Lower lobe of right lung (tissue), 2 donors: Measurements from ENCODE around the gene ARHGEF28. TPM values are rescaled to one million over a fixed set of nuclear protein-coding genes. Genes with fewer than 3 reads are reported as not detected.

Experiments used
- ATAC-seq, 2 donors: fragments of 200-7000 bp; cut with Tn5 transposase; one replicate each; pipeline ENCODE4 v1.9.1; 2020 to 2022; ENCODE audit warnings: mild to moderate bottlenecking in 2 of 2, moderate library complexity in 2 of 2
- DNase-seq: peaks from one replicate; pipeline ENCODE4 v3.0.0-alpha.2; 2020
- H3K27ac ChIP-seq: fragments of 200-600 bp; one replicate; pipeline ENCODE4 v1.8.0; 2022
- H3K27me3 ChIP-seq: fragments of 200-600 bp; one replicate; pipeline ENCODE4 v1.8.0; 2022; ENCODE audit warnings: low read depth
- H3K36me3 ChIP-seq: fragments of 200-600 bp; one replicate; pipeline ENCODE4 v1.8.0; 2022; ENCODE audit warnings: mild to moderate bottlenecking
- H3K4me1 ChIP-seq: fragments of 200-600 bp; one replicate; pipeline ENCODE4 v1.8.0; 2022
- H3K4me3 ChIP-seq: fragments of 200-600 bp; one replicate; pipeline ENCODE4 v1.8.0; 2022; ENCODE audit warnings: mild to moderate bottlenecking
- H3K9me3 ChIP-seq: fragments of 200-600 bp; one replicate; pipeline ENCODE4 v1.8.0; 2022
- intact Hi-C: fragments of 100-400 bp; cut with DNase I; formaldehyde crosslinking; loops from one replicate; pipeline ENCODE4 v1.11.0; 2022
- total RNA-seq: library from RNA; stranded (reverse); fragmentation: NEBNext Ultra II Directional; extraction: Animal tissue kit (Norgen Biotek cat#: 25700); gene quantifications from one replicate; pipeline ENCODE4 v1.2.1, GENCODE V29; 2021
- TF ChIP-seq, protein P1 (sequence below): fragments of 200-600 bp; IDR thresholded peaks from one replicate; pipeline ENCODE4 v1.8.0; 2022; ENCODE audit warnings: antibody characterized with exemption, mild to moderate bottlenecking
- donor health status: DM: no; HTN: yes; CAD: no; lungs with severe emphysema.

ARHGEF28 gene
- total RNA-seq, 1 donor from 2014 or later: 30.4 TPM

DNA sequence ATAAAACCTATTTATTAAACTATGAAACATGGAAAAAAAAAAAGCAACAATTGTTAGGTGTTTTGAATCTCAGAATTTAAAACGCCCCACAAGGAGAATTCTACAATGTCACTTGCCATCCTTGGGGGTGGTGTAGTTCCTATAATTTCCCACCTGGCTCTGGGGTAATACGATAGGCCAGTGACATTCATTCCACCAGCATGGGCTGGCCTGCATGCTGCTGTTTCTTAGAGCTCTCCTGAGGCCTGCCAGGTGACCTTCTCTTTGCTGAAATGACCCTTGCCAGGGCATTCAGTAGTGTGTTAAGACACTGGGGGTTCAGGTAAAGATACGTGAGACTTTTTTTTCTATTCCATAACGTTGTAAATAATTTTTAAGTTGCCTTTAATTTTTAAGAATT lies 10.0 kb upstream of the ARHGEF28 start:
- TF ChIP-seq, protein P1, sequence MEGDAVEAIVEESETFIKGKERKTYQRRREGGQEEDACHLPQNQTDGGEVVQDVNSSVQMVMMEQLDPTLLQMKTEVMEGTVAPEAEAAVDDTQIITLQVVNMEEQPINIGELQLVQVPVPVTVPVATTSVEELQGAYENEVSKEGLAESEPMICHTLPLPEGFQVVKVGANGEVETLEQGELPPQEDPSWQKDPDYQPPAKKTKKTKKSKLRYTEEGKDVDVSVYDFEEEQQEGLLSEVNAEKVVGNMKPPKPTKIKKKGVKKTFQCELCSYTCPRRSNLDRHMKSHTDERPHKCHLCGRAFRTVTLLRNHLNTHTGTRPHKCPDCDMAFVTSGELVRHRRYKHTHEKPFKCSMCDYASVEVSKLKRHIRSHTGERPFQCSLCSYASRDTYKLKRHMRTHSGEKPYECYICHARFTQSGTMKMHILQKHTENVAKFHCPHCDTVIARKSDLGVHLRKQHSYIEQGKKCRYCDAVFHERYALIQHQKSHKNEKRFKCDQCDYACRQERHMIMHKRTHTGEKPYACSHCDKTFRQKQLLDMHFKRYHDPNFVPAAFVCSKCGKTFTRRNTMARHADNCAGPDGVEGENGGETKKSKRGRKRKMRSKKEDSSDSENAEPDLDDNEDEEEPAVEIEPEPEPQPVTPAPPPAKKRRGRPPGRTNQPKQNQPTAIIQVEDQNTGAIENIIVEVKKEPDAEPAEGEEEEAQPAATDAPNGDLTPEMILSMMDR: no peak
- intact Hi-C loops: no loop called here
- no peaks in the 10 kb centered on the region for H3K9me3 ChIP-seq
- H3K4me3 ChIP-seq: no peak overlapping the region
- H3K27ac ChIP-seq: no peak overlapping the region
- H3K36me3 ChIP-seq: no peaks in the 10 kb centered on the region
- ATAC-seq (no peak), DNase-seq (no peak)
- H3K4me1 ChIP-seq: no peaks in the 10 kb centered on the region
- no peaks in the 10 kb centered on the region for H3K27me3 ChIP-seq

DNA sequence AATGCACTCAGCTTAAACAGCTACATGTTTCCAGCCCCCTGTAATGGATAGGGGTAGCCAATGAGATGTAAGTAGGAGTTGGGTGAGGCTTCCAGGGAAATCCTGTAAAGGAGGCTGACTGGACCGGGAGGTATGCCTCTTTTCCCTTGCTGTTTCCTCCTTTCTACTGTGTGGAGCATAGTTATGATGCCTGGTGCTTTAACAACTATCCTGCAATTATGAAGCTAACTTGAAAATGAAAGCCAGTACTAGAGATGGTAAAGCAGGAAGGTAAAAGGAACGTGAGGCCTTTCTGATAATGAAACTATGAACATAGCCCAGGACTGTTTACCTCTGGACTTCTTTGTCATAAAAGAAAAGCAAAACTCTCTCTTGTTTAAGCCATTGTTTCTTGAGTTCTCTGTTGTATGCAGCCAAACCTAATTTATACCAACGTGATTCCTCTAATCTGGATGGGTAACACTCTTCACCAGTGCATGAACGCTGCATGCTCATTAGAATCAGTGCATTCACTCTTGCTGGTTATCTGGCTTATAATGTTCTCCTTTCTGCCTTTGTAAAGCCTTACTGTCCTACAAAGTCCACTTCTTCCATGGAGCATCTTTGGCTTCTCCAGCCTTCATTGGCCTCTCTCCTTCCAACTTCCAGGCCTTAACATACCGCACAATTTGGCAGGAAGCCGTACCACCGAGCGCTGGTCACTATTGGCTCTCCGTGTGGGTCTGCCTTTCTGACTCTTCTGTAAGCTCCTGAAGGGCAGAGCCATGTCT lies 8.3 kb upstream of the ARHGEF28 start:
- intact Hi-C loops: no loop called here
- Histone ChIP-seq H3K27ac (no peak overlapping the region), H3K4me1 (no peaks in the 10 kb centered on the region), H3K4me3 (no peak overlapping the region), H3K27me3 (no peaks in the 10 kb centered on the region), H3K9me3 (no peaks in the 10 kb centered on the region), H3K36me3 (no peaks in the 10 kb centered on the region)
- no peak for DNase-seq
- no peak for ATAC-seq
- TF ChIP-seq, protein P1: no peak

DNA sequence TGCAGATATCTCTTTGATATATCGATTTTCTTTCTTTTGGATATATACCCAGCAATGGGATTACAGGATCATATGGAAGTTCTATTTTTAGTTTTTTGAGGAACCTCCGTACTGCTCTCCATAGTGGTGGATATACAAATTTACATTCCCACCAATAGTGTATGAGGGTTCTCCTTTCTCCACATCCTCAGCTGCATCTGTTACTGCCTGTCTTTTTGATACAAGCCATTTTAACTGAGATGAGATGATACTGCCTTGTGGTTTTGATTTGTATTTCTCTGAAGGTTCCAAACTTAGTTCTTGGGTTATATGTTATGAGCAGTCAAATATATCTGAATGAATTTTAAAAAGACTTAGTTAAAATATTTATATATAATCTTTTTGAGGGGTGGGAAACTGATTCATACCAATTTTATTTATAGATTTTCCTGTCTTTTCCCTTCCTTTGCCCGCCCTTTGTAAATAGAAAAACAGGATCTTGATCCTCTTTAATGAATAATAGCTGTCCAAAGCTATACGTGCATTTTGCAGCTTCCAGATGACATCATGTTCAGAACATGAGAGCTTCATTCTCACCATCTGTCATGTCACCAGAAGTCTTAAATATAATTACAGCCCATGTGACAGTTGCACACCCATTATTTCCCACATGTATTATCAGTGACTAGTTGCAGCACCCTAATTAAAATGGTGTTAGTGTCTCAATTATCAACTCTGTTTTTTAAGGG lies 6.2 kb upstream of the ARHGEF28 start:
- ATAC-seq (no peak), DNase-seq (no peak)
- no peaks in the 10 kb centered on the region for H3K36me3 ChIP-seq
- H3K27ac ChIP-seq: no peak overlapping the region
- intact Hi-C loops: no loop called here
- TF ChIP-seq, protein P1: no peak
- no peaks in the 10 kb centered on the region for H3K4me1 ChIP-seq
- H3K27me3 ChIP-seq: no peaks in the 10 kb centered on the region
- H3K9me3 ChIP-seq: no peaks in the 10 kb centered on the region
- H3K4me3 ChIP-seq: no peak overlapping the region

DNA sequence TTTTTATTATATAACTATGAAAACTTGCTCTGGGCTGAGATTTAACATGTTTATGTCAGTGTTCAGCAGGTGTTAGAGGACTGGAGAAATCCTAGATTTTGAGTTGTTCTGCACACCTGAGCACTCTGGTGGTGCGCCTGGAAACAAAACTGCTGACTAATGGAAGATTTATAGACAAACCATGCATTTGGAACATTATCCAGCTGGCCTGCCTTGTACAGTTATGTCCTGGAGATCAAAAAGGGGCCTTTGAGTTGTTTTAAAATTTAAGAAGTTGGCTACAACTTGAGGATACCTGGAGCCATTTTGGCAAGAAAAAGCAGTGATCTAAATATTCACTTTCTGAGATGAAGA lies 5.7 kb upstream of the ARHGEF28 start:
- no peaks in the 10 kb centered on the region for H3K9me3 ChIP-seq
- H3K36me3 ChIP-seq: no peaks in the 10 kb centered on the region
- peaks cover 5% of the 10 kb centered on the region for H3K4me1 ChIP-seq
- no peaks in the 10 kb centered on the region for H3K27me3 ChIP-seq
- no peak for ATAC-seq
- TF ChIP-seq, protein P1: no peak
- no peak overlapping the region for H3K27ac ChIP-seq
- no peak for DNase-seq
- H3K4me3 ChIP-seq: no peak overlapping the region
- intact Hi-C loops: no loop called here

DNA sequence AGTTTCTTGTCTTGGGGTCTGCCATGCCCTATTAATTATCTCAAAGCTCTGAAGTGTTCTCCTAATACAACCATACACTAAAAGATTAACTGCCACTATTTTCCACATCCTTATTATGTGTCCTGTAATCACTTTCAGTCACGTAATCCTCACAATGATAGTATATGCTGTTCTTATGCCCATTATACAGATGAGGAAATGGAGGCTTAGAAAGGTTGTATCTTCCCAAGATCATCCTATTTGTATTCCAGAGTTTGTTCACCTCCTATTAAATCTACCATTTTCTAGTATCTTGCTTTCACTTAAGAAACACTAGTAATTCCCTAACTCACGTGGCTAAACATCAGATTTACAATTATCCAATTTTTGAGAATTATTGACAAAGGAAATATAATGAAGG lies 2.9 kb upstream of the ARHGEF28 start:
- DNase-seq (no peak), ATAC-seq (no peak)
- intact Hi-C loops: no loop called here
- TF ChIP-seq, protein P1: no peak
- Histone ChIP-seq H3K4me3 (no peak overlapping the region), H3K9me3 (no peaks in the 10 kb centered on the region), H3K36me3 (no peaks in the 10 kb centered on the region), H3K27ac (no peak overlapping the region), H3K4me1 (peaks cover 16% of the 10 kb centered on the region), H3K27me3 (no peaks in the 10 kb centered on the region)
